Gastroesophageal sphincter (tissue), 4 donors: Measurements from ENCODE around the gene GNL2. TPM values are rescaled to one million over a fixed set of nuclear protein-coding genes. Genes with fewer than 3 reads are reported as not detected.
"Not testable (repeated sequence)": the region's sequence is repeated elsewhere in the genome, so short reads cannot be mapped to it uniquely, and the experiment has no call there.

Experiments
- ATAC-seq: fragments of 150-250 bp; one replicate; pipeline ENCODE4 v1.9.1; 2016; ENCODE audit warnings: mild to moderate bottlenecking, moderate library complexity
- H3K27ac ChIP-seq, 4 donors: fragments of 200-600 bp; sonication (generic) in 3 of 4; 1 replicate in 3 of 4; 2 replicates in 1 of 4; pipeline ENCODE4 v1.5.1; 2016 to 2019
- H3K27me3 ChIP-seq: fragments of 200-600 bp; sonication (generic); one replicate; pipeline ENCODE4 v1.5.1; 2019
- H3K36me3 ChIP-seq, 2 donors: fragments of 200-600 bp; sonication (generic); one replicate each; pipeline ENCODE4 v1.5.1; 2019; ENCODE audit warnings: control low read depth in 1 of 2
- H3K4me1 ChIP-seq, 3 donors: fragments of 200-600 bp; sonication (generic); 1 replicate in 2 of 3; 2 replicates in 1 of 3; pipeline ENCODE4 v1.5.1; 2016 to 2019; ENCODE audit warnings: control low read depth in 2 of 3
- H3K4me3 ChIP-seq, 2 donors: fragments of 200-600 bp; sonication (generic); one replicate each; pipeline ENCODE4 v1.5.1; 2019; ENCODE audit warnings: mild to moderate bottlenecking in 1 of 2, moderate library complexity in 1 of 2
- H3K9me3 ChIP-seq, 3 donors: fragments of 200-600 bp; sonication (generic); one replicate each; pipeline ENCODE4 v1.5.1; 2017 to 2019; ENCODE audit warnings: control low read depth in 2 of 3
- EP300 ChIP-seq: sonication (generic); formaldehyde crosslinking; IDR thresholded peaks from one replicate; pipeline ENCODE4 v1.6.1; 2017; ENCODE audit warnings: antibody characterized with exemption, mild to moderate bottlenecking
- POLR2A ChIP-seq, 2 donors: fragments of 450-650 bp; IDR thresholded peaks; one replicate each; pipeline ENCODE4 v1.6.1; 2017; ENCODE audit warnings: antibody characterized with exemption in 2 of 2, mild to moderate bottlenecking in 2 of 2, moderate library complexity in 1 of 2
- POLR2AphosphoS5 ChIP-seq: sonication (generic); formaldehyde crosslinking; IDR thresholded peaks from one replicate; pipeline ENCODE4 v1.6.1; 2017; ENCODE audit warnings: antibody characterized with exemption
- WGBS, 2 donors: methylation state at CpG; one replicate each; pipeline ENCODE4 v1.1.5; 2018; ENCODE audit warnings: low coverage in 1 of 2; 5-methylcytosine and 5-hydroxymethylcytosine counted together
- total RNA-seq, 4 donors: library from RNA; depleted of rRNA; stranded (reverse); fragments of >200 nt; gene quantifications; one replicate each; pipeline ENCODE4 v1.1.0, GENCODE V29; 2016
- TF ChIP-seq, protein P1 (sequence below), 4 experiments: fragments of 200-600 bp in 2 of 4; fragments of 450-650 bp in 2 of 4; sonication (generic) in 1 of 4; IDR thresholded peaks; one replicate each; pipeline ENCODE4 v1.5.1; 2017 to 2019; ENCODE audit warnings: antibody characterized with exemption in 4 of 4, mild to moderate bottlenecking in 2 of 4, moderate library complexity in 2 of 4

GNL2 gene
- total RNA-seq, 4 donors from 2014 or later: 26.7 to 43.2 (median 29.7) TPM

DNA sequence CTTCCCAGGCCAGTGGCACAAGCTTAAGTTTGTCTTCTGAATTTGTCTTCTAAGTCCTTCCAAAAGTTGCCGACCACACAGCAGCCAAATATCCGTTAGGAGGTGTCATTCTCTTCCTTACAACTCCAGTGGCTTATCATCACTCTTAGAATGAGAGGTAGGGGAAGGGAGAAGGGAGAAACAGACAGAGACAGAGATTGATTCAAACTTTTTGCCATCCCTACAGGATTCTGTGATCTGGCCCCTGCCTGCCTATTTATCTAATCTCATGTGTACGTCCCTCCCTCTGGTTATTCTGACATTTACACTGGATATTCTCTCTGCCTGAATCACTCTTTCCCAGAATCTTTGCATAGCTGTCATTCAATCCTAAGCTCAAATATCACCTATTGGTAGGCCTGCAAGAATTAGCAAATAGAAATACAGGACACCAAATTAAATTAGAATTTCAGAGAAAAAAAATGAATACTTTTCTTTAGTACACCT is 488 bp upstream of the GNL2 start:
- Histone ChIP-seq H3K4me3 (peak overlapping the region; percentile 56 to 79), H3K4me1 (peaks cover 5 to 26% (median 5%) of the 10 kb centered on the region in 3 donors), H3K27me3 (no peaks in the 10 kb centered on the region), H3K9me3 (no peaks in the 10 kb centered on the region), H3K36me3 (peaks cover 0 to 24% of the 10 kb centered on the region in 2 donors), H3K27ac (peak overlapping the region; percentile 3 to 88 (median 86))
- TF ChIP-seq, protein P1, sequence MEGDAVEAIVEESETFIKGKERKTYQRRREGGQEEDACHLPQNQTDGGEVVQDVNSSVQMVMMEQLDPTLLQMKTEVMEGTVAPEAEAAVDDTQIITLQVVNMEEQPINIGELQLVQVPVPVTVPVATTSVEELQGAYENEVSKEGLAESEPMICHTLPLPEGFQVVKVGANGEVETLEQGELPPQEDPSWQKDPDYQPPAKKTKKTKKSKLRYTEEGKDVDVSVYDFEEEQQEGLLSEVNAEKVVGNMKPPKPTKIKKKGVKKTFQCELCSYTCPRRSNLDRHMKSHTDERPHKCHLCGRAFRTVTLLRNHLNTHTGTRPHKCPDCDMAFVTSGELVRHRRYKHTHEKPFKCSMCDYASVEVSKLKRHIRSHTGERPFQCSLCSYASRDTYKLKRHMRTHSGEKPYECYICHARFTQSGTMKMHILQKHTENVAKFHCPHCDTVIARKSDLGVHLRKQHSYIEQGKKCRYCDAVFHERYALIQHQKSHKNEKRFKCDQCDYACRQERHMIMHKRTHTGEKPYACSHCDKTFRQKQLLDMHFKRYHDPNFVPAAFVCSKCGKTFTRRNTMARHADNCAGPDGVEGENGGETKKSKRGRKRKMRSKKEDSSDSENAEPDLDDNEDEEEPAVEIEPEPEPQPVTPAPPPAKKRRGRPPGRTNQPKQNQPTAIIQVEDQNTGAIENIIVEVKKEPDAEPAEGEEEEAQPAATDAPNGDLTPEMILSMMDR (IDR thresholded peaks at IDR 0.05): no peak
- TF ChIP-seq POLR2AphosphoS5 (no peak), POLR2A (IDR thresholded peaks at IDR 0.05) (no peak), EP300 (no peak)
- 0% methylated on average over 2 of the region's 3 CpGs; no CpG with 5 or more reads in 1 of the 2 donors for WGBS, 2 donors
- ATAC-seq: no peak

DNA sequence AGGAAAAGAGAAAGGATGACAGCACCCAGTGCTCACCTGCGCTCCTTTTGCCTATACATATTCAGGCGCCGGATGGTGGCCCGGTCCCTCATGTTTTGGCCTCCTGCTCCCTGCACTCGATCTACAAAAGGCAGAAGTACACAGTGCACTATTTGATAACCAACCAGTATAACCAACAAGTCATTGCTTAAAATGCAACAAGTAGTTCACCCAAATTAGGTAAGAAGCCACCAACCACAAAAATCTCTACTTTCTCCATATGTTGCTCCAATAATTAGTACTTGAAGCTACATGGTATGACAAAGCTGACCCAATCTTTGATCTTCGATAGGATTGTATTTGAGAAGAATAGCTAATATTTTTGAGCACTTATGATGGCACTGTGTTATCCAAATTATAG is 2.0 kb downstream of the GNL2 start:
- ATAC-seq: no peak
- Histone ChIP-seq H3K9me3 (no peaks in the 10 kb centered on the region), H3K27me3 (no peaks in the 10 kb centered on the region), H3K36me3 (peaks cover 4 to 49% of the 10 kb centered on the region in 2 donors), H3K27ac (no peak overlapping the region), H3K4me1 (peaks cover 5 to 26% (median 5%) of the 10 kb centered on the region in 3 donors), H3K4me3 (no peak overlapping the region)
- WGBS, 2 donors: 88 to 94% methylated on average over 5 to 6 of the region's 6 CpGs
- no peak for TF ChIP-seq EP300
- TF ChIP-seq, protein P1 (IDR thresholded peaks at IDR 0.05): no peak
- no peak for TF ChIP-seq POLR2AphosphoS5
- TF ChIP-seq POLR2A (IDR thresholded peaks at IDR 0.05): no peak

DNA sequence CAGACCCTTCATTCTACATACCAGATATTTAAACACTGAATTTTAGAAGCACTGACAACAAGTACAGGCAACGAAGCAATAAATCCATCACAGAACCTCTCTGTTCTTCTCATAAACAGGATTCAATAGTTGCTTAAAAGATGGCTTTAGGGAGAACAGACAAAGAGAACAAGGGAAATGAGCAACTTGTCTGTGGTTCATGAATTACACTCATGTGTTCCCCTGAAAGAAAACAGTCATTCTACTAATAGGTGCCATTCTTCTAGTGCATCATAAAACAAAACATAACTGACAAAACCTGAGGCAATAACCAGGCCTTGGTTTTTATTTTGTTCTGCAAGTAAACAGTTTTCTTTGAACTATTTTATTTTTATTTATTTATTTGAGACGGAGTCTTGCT is 6.8 kb downstream of the GNL2 start:
- H3K27me3 ChIP-seq: no peaks in the 10 kb centered on the region
- no peak for ATAC-seq
- 75 to 90% methylated on average over 2 of the region's 2 CpGs for WGBS, 2 donors
- TF ChIP-seq POLR2AphosphoS5 (no peak), EP300 (no peak), POLR2A (IDR thresholded peaks at IDR 0.05) (no peak)
- TF ChIP-seq, protein P1 (IDR thresholded peaks at IDR 0.05): no peak
- no peak overlapping the region for H3K27ac ChIP-seq
- H3K4me1 ChIP-seq: peaks cover 0 to 7% (median 0%) of the 10 kb centered on the region in 3 donors
- no peaks in the 10 kb centered on the region for H3K9me3 ChIP-seq
- H3K4me3 ChIP-seq: no peak overlapping the region
- H3K36me3 ChIP-seq: peaks cover 4 to 97% of the 10 kb centered on the region in 2 donors

GRCh38 chr1:37584544-37584943 is 11.2 kb downstream of the GNL2 start:
- not testable (repeated sequence) for H3K9me3 ChIP-seq, H3K27ac ChIP-seq, H3K4me3 ChIP-seq, ATAC-seq, H3K27me3 ChIP-seq, H3K4me1 ChIP-seq
- peaks cover 6 to 98% of the 10 kb centered on the region in 2 donors for H3K36me3 ChIP-seq
- 86 to 93% methylated on average over 3 to 4 of the region's 4 CpGs for WGBS, 2 donors

DNA sequence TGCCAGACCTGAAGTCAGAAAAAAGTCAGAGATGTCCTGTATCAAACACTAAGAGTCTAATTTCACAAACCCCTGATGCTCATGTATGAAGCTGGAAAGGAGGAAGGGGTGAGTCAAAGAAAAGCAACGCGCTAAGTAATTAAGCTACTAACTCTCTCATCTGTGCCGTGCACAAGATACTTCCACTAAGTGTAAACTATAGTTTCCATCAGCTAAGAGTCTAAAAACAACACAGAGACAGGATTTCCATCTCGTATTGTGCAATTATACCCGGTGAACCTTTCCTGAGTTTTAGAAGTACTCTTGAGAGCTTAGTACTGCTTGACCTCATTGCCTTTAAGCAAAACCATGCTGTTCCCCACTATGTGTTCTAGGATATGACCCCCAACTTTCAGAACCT is 20.0 kb downstream of the GNL2 start:
- WGBS, 2 donors: 67 to 73% methylated on average over 5 of the region's 5 CpGs
- H3K4me3 ChIP-seq: no peak overlapping the region
- H3K27me3 ChIP-seq: no peaks in the 10 kb centered on the region
- peaks cover 2 to 98% of the 10 kb centered on the region in 2 donors for H3K36me3 ChIP-seq
- no peak for ATAC-seq
- H3K4me1 ChIP-seq: no peaks in the 10 kb centered on the region
- no peaks in the 10 kb centered on the region for H3K9me3 ChIP-seq
- no peak for TF ChIP-seq POLR2A (IDR thresholded peaks at IDR 0.05)
- no peak for TF ChIP-seq POLR2AphosphoS5
- TF ChIP-seq EP300: no peak
- TF ChIP-seq, protein P1 (IDR thresholded peaks at IDR 0.05): no peak
- no peak overlapping the region for H3K27ac ChIP-seq
